NCI-H2227 (cell line): Measurements from ENCODE around the gene MGAT4B.

Source experiments
- DNase-seq: peaks from one replicate; lab custom pipeline; 2025; ENCODE audit not compliant: unreplicated experiment; lab: John Stamatoyannopoulos, UW

The MGAT4B gene

GRCh38 chr5:179749857-179750508, 56.7 kb downstream of the MGAT4B start:
- DNase-seq: no peak

- DNase-seq: no peak
These were observed 58.9 kb downstream of the MGAT4B start for GRCh38 chr5:179747811-179748210.
